NCI-H146 treated with DMSO at 0.1 percent for 48 hours (cell line): Measurements from ENCODE around the gene NCK2.
"Not testable (repeated sequence)": the region's sequence is repeated elsewhere in the genome, so short reads cannot be mapped to it uniquely, and the experiment has no call there.

Experiments
- DNase-seq: peaks from one replicate; lab custom pipeline; 2025; ENCODE audit not compliant: unreplicated experiment; lab: John Stamatoyannopoulos, UW

The NCK2 gene

DNA sequence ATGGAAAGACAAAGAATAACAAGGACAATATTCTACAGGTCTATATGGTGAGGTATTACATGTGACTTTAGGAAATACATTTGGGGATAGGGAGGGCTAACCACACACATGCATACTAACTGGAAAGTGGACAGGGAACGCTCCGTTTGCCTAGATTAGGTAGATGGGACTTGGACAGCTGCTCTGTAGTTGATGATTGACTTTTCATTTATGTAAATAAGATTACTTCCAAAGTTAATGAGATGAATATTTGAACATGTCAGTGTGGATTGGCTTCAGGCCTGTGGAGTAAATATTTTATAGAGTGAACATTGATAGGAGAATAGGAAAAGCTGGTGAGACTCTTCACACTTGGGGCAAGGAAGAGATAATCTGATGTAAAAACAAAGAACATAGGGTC lies 142.0 kb downstream of the NCK2 start:
- no peak for DNase-seq

DNA sequence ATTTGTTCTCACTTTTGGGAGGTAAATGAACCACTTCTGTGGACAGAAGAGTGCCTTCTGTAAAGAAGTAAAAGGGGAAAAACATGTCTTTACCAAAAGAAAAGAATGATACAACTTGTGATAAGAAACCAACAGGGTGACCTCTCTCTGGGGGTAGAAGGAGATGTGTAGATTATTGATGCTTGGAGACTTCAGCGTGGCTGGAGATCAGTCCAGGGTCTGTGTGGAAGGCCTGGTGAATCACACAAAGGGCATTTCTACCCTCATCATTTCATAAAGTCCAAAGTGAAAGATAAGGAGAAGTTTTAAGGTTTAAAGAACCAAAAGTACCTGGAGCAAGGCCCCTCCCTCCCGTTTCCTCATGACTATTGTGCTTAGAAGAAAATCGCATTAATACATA lies 142.5 kb downstream of the NCK2 start:
- DNase-seq, result no peak

DNA sequence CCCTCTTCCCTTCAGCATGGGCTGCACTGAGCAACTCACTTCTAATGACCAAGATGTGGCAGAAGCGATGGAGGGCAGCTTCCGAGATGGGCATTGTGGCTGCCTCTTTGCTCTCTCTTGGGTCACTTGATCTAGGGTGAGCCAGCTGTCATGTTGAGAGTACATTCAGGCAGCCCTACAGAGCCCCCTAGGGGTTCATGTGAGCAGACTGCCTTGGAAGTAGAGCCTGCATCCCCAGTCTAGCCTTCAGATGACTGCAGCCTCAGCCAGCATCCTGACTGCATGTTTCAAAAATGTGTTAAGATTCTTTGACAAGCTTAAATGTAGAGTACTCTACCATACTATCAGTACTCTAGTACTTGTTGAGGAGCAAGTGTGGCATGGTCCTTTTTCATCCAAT lies 143.9 kb downstream of the NCK2 start:
- no peak for DNase-seq

DNA sequence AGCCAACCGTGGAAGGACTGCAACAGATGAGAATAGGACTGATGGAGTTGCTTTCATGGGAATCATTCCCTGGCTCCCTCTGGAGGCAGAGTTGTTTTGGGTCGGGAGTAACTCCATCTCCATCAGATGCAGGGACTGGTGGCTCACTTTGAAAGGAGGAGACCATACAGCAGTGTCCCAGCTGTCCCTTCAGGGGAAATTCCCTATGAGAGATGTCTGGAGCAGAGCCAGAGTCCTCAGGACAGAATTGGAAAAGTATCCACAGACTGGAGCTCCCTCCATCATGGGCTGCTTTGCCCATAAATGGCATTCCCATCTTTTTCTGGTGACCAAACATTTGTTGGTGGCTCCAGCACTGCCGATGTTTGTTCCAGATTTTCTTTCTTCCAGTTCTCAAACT lies 144.3 kb downstream of the NCK2 start:
- no peak for DNase-seq

DNA sequence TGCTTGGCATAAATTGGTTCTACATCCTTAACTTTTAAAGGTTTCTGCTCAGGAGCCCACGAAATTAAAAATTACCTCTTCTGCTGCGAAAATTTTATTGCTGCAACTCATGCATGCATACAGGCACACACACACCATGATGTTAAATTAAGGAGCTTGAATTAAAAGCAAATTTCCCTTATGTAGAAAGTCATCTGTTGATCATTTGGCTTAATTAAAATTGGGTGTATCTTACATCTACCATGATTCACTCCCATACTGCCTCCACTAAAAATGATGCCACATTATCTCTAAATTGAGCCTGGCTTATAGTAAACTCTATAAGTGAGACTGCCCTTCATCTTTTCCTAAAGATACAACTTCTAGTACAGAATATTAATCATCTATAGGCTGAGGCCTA lies 145.4 kb downstream of the NCK2 start:
- no peak for DNase-seq

DNA sequence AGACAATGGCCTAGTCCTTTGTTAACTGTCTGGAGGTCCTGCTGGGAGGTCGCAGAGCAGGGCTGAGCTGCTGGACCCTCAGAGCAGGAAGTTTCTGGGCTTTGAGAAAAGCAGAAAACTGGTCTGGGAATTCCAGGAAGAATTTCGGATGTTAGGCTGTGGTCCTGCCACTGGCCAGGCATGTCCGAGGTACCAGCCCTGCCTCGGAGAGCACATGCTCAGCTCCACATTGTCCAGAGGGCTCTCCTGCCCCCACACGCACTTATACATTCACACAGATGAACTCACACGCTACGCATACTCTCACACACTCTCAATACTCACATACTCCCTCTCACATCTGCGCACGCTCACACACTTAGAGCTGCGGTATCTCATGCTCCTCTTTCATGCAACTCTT lies 146.1 kb downstream of the NCK2 start:
- DNase-seq, result no peak

DNA sequence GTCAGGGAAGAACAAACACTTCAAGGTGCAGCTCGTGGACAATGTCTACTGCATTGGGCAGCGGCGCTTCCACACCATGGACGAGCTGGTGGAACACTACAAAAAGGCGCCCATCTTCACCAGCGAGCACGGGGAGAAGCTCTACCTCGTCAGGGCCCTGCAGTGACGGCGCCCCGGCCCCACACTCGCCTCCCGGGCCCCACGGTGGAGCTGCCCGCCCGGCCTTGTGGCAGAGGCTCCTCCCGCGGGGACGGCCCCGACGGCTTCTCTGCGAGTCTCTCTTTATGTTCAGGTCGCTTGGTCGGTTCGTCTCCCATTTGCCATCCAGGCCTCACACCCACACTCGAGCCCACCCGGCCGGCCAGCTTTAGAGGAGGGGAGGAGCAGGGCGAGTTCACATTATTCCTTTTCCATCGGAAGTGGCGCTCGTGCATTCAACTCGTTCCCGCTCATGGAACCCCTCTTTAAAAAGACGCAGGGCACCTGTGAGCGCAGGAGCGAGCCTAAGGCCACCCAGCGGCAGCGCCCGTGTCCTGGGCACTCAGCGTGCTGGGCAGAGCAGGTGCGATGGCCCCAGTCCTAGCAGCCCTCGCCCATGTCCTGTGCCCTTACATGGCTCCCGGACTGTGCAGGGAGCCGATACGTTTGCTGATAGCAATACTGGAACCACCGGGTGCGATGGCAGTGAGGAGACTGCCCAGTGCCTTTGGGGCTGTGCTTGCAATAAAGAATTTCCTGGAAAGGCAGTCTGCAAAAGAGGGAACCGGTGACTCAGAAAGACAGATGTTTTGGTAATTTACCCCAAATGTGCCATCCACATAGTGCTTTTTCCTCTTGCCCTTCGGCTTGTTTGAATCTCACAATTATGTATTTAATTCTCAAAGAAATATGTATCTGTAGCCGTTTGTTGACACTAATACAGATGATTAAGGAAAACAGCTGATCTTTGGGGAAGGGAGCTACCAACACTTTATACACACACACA lies 148.6 kb downstream of the NCK2 start:
- no peak for DNase-seq

DNA sequence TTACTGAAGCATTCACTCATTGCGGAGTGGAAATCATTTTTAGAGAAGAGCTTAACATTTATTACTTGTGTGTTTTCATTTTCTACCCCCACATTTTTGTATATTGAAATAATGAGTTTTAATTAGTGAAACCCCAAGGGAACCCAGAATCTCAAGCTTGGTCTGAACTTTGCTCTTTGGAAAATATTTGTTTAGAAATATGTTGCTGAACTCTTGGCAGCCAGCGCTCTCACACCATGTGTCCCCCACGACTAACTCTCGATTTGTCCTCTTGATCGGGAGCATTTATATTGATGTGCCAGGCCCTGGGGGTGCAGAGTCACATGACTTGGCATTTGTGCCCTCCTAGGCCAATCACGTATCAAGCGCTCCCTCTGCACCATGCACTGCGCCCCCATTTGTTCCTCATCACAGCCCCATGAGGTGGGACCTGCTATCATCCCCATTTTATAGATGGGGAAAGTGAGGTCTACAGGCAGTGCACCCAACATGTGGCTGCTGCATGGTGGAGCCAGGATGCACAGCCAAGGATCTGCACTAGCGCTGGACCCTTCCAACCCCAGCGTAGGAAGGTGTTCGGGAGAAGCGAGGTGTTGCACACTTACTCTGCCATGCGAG lies 149.7 kb downstream of the NCK2 start:
- no peak for DNase-seq

DNA sequence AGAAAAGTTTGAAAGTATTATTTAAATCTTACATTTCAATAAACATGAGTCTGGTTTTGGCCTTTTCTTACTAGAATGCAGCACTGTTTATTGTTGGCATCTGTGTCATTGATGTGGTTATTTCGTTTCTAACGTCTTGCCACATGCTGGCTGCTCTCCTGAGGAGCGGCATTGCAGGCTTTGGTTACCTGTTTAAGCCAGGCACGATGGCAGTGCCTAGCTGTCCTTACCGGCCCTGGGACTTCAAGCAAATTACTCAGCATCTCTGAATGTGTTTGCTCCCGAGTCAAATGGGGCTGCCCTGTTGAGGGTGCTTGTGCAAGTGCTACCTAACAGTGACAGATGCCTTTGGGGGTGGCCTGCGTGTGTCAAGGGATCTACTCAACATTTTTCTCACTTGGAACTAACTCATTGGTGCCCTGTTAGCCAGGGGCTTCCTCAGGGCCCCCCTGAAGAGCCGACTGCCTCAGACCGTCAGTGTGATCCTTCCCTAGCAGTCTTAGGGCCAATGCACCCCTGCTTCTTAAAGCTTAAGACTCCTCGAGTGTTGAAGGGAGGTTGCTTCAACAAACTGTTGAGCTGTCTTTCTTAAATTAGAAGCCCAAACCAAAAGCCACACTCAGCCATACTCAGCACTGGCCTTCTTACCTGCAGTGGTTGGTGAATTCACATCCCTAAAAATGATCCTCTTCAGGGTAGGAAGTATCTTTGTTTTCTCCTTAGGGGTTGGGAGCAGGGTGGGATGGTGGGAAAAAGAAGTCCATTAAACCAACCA lies 151.5 kb downstream of the NCK2 start:
- DNase-seq, result no peak

DNA sequence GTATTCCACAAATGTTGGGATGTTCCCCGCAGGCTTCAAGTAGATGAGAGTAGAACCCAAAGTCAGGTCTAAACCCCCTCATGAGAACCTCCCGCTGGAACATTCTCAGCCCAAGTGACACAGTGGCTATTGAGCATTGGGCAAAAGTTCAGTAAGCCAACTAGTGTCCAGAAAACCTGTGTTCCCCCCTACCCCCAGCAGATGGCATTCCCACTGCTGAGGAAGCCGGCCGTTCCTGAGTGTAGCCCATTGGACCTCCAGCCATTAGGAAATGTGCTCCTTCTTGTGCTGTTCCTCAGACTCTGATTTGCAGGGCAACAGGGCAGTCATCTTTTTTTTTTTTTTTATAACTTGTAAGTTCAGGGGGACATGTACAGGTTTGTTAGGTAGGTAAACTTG lies 152.1 kb downstream of the NCK2 start:
- DNase-seq, result no peak

DNA sequence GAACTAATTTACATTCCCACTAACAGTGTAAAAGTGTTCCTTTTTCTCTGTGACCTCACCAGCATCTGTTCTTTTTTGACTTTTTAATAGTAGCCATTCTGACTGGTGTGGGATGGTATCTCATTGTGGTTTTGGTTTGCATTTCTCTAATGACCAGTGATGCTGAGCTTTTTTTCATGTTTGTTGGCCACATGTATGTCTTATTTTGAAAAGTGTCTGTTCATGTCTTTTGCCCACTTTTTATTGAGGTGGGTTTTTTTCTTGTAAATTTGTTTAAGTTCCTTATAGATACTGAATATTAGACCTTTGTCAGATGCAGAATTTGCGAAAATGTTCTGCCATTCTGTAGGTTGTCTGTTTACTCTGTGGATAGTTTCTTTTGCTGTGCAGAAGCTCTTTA lies 153.0 kb downstream of the NCK2 start:
- not testable (repeated sequence) for DNase-seq

DNA sequence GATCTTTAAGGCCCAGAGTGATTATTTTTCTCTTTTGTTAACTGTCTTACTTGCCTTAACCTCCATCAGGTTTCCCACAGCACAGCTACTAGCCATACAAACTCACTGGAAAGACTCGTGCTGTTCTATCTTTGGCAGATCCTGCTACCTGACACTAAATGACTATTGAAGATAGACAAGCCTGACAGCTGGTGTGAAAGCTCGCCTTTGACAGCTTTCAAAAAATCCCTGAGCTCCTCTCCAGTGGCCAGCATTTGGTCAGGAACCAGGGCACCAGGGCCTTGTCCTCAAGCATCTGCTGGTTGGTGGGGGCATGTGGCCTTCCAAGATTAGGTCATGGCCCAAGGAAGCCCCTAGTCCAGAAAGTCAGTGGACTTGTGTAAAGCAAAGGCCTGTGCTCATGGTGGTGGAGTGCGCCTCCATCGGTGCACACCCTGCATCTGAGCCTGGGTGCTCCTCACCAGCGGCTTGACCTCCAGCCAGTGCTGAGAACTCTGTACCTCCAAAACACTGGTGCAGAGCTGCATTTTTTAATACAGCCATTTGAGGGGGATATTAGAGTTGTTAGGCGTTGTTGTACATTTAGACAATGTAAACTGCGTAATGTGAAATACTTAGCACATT lies 158.5 kb downstream of the NCK2 start:
- no peak for DNase-seq

DNA sequence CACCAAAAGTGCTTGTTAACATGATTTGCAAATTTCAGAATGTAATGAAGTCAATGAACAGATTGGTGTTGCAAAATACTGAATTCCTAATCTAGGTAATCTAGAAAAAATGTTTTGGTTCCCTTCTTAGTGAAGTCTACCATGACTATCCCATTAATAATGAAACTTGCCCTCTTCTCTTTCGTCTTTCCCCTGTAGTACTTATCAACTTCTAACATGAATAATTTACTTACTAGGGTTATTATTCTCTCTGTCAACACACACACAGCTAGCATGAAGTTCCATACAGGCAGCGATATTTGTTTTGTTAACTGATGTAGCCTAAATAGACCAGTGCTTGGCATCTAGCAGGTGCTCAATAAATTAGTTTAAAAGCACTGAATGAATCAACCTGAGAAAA lies 160.2 kb downstream of the NCK2 start:
- no peak for DNase-seq

DNA sequence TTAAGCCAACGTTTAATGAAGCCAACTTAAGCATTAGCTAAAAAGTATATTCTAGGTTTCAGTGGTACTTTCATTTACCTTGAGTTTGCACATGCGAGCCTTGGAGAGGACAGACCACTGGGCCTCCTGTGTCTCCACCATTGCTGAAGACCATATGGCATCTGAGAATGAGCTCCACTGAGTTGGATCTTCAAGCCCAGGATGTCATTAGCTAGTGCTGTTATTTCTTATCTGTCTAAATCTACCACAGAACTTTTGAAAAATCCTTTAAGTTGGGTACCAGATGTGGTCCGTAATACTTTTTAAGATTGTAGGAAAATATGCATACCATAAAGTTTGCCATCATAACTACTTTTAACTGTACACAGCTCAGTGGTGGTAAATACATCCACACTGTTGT lies 161.8 kb downstream of the NCK2 start:
- DNase-seq, result no peak

DNA sequence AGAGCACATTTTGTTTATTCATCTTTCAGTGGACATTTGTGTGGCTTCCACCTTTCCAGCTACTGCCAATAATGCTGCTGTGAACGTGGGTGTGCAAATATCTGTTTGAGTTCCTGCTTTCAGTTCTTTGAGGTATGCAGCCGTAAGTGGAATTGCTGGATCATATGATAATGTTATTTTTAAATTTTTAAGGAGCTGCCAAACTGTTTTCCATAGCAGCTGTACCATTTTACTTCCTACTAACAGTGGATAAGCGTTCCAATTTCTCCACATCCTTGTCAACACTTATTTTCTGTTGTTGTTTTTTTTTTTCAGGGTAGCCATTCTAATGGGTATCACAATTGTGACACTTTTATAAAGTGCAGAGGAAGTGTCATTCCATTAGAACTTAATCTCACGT lies 162.5 kb downstream of the NCK2 start:
- DNase-seq, result no peak

DNA sequence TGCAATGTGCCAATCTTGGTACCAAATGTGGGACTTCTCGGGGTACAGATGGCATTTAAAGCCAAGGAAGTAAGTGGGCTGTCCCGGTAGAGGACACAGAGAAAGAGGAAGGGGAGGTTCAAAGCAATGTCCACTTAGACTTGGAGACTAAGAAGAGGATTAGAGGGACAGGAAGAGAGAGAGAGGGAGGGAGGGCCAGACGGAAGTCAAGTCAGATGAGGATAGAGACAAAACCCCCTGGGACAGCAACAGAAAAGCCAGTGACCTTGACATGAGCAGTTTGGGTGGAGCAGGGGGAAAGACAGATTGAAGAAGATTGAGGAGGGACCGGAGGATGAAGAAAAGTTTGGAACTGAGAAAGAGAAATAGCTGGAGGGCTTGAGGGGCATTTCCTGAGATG lies 164.5 kb downstream of the NCK2 start:
- no peak for DNase-seq

DNA sequence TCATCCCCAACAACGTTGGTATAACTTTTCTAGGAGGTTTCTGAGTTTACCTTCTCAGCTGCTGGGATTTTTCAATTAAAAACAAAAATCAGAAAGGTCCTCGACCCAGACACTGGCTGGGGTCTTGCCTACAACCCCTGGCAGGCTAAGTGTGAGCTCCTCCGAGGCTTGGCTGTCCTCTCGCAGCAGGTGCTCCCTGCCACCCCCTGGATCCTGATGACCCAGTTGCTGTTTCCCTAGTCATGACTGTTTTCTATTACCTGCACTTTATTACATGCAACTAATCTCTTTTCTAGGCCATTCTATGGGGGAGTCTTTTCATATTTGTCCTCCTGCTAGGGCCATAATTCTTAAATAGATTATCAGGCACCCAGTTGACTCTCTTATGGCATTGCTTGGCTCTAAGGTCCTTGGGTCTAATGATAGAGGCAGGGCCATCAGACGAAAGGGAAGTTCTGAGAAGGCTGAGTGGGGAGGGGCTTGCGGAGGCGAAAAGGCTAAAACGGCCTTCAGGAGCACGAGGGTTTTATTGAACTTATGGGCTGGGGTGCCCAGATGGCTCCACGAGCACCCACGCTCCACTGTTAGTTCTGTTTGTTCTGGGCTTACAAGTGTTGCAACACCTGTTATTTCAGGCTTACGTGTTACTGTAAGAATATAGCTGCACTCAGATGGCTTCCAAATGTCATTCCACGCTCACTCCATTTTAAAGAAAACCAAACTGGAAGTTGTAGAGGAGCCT lies 166.0 kb downstream of the NCK2 start:
- no peak for DNase-seq

DNA sequence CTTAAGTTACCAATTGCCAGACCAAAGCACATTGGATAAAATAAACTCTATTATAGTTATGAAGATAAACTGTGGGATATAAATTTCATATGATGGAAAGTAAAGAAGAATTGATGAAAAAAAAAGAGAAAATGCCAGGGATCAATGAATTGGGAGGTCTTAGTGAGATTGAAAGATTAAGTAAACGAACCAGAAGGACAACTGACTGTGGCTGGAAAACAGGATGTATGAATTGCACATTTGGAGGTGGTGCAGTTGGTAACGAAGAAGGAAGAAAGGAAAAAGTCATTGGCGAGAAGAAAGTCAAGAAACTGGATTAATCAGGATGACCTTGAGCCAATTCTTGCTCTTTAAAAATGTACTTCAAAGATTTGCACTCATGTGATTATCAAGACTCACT lies 166.7 kb downstream of the NCK2 start:
- DNase-seq, result no peak

DNA sequence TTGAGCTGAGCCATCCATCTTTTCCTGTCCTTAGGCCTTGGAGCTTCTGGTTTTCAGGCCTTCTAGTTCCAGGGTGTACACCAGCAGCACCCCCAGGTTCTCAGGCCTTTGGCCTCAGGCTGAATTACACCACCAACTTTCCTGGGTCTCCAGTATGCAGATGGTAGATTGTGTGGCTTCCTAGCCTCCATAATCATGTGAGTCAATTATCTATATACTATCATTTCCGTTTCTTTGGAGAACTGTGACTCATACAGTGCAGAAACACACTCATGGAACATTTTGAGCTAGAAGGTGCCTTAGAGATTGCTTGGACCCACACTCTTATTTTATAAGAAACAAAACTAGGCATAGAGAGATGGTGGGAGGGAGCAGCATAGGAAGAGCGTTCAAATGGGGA lies 167.4 kb downstream of the NCK2 start:
- DNase-seq, result no peak

DNA sequence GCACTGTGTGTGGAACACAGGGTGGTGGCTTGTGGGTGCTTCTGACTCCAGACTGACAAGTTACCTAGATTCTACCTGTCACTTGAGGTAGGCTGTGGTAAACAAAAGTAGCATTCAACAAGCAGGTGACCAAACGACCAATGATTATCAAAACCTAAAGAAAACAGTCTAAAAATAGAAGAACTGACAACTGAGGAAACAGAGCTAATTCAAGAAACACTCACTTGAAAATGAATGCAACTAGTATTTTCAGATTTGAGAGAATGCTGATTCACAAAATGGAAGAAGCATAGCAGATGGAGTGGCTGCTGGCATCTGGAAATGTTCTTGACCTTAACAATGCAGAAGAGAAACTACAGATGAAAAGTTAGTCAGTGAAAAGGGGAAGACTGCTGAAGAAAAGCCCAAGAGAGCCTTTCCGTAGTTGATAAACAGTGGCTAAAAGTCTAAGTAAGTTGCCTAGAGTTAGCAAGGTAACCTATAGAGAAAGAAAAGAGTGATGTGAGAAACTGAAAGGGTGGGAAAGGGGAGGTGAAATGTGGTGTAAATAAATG lies 170.4 kb downstream of the NCK2 start:
- no peak for DNase-seq
